DND-41 (cell line): ENCODE data around the gene RAB20.

Experiments
- EZH2 ChIP-seq: IDR thresholded peaks from 3 replicates; pipeline ENCODE4 v1.6.1; 2012; ENCODE audit warnings: borderline replicate concordance, low read depth, mild to moderate bottlenecking, moderate library complexity, low read length, inconsistent platforms; ENCODE audit not compliant: severe bottlenecking
- TF ChIP-seq, protein P1 (sequence below): IDR thresholded peaks from 2 replicates; pipeline ENCODE4 v1.5.1; 2012; ENCODE audit warnings: borderline replicate concordance, low read length, moderate library complexity, mild to moderate bottlenecking; ENCODE audit not compliant: poor library complexity, severe bottlenecking; ENCODE audit errors: extremely low read depth

DNA sequence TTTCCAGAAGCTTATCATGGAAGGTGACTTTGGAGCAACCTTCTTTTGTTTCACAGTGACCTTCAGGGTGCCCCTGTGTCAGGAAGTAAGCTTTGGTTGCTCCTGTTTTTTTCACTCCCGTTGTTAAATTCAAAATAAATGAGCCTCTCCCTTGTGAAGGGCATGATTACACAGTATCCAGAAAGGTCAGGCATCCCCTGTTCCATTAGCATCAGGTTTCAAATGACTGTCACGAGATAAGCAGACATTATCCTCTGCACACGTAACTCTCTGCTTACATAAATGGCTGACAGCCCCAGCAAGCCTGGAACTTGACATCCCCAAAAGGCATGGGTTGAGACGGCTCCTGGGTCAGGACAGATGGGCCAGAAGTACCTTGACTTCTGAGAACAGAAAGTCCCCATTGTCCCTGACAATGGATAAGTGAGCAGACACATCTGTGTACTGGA lies 52.0 kb downstream of the RAB20 start:
- TF ChIP-seq, protein P1, sequence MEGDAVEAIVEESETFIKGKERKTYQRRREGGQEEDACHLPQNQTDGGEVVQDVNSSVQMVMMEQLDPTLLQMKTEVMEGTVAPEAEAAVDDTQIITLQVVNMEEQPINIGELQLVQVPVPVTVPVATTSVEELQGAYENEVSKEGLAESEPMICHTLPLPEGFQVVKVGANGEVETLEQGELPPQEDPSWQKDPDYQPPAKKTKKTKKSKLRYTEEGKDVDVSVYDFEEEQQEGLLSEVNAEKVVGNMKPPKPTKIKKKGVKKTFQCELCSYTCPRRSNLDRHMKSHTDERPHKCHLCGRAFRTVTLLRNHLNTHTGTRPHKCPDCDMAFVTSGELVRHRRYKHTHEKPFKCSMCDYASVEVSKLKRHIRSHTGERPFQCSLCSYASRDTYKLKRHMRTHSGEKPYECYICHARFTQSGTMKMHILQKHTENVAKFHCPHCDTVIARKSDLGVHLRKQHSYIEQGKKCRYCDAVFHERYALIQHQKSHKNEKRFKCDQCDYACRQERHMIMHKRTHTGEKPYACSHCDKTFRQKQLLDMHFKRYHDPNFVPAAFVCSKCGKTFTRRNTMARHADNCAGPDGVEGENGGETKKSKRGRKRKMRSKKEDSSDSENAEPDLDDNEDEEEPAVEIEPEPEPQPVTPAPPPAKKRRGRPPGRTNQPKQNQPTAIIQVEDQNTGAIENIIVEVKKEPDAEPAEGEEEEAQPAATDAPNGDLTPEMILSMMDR: no peak
- no peak for TF ChIP-seq EZH2
